Osteocyte (in vitro differentiated cells): ENCODE measurements around the gene RBFOX2. TPM values are rescaled to one million over a fixed set of nuclear protein-coding genes. Genes with fewer than 3 reads are reported as not detected.
A peak's percentile ranks its signal among the peaks of the same experiment; 100 is the strongest.

Source experiments
- DNase-seq: peaks from one replicate; pipeline ENCODE4 v3.0.0; 2021; ENCODE audit warnings: mixed read lengths; ENCODE audit not compliant: unreplicated experiment; ENCODE audit errors: extremely low spot score
- H3K27ac Mint-ChIP-seq: one replicate; pipeline ENCODE4 v1.8.0; 2021; ENCODE audit warnings: mild to moderate bottlenecking, mixed read lengths; ENCODE audit not compliant: unreplicated experiment
- H3K27me3 Mint-ChIP-seq: one replicate; pipeline ENCODE4 v1.8.0; 2021; ENCODE audit warnings: mixed read lengths; ENCODE audit not compliant: unreplicated experiment
- H3K36me3 Mint-ChIP-seq: one replicate; pipeline ENCODE4 v1.8.0; 2021; ENCODE audit warnings: mixed read lengths; ENCODE audit not compliant: unreplicated experiment
- H3K4me1 Mint-ChIP-seq: one replicate; pipeline ENCODE4 v1.8.0; 2021; ENCODE audit warnings: mixed read lengths; ENCODE audit not compliant: unreplicated experiment
- H3K4me3 Mint-ChIP-seq: one replicate; pipeline ENCODE4 v1.8.0; 2021; ENCODE audit warnings: mild to moderate bottlenecking, moderate library complexity, mixed read lengths; ENCODE audit not compliant: unreplicated experiment
- H3K9me3 Mint-ChIP-seq: one replicate; pipeline ENCODE4 v1.8.0; 2021; ENCODE audit warnings: mixed read lengths; ENCODE audit not compliant: unreplicated experiment
- CTCF ChIP-seq: fragments of 200-600 bp; sonication (generic); IDR thresholded peaks from 2 replicates; pipeline ENCODE4 v1.5.0; 2021; ENCODE audit warnings: antibody characterized with exemption, mild to moderate bottlenecking, moderate library complexity
- total RNA-seq: library from RNA; stranded (reverse); gene quantifications from 2 replicates; pipeline ENCODE4 v1.2.1, GENCODE V29; 2021

The RBFOX2 gene
- total RNA-seq, 1 donor from 2014 or later: 151 TPM

GRCh38 chr22:36069368-36069767 is 40.7 kb upstream of the RBFOX2 start:
- no peak overlapping the region for H3K4me3 Mint-ChIP-seq
- H3K27me3 Mint-ChIP-seq: no peaks in the 10 kb centered on the region
- no peak overlapping the region for H3K27ac Mint-ChIP-seq

GRCh38 chr22:36068776-36069344 is 40.2 kb upstream of the RBFOX2 start:
- Mint-ChIP-seq H3K36me3 (no peaks in the 10 kb centered on the region), H3K27ac (no peak overlapping the region), H3K9me3 (no peaks in the 10 kb centered on the region), H3K4me1 (peaks cover 10% of the 10 kb centered on the region), H3K27me3 (no peaks in the 10 kb centered on the region), H3K4me3 (no peak overlapping the region)
- TF ChIP-seq CTCF: no peak
- no peak for DNase-seq

More at GRCh38 chr22:36069368-36069767, 40.7 kb upstream of the RBFOX2 start:
- DNase-seq: no peak
- TF ChIP-seq CTCF: no peak
- Mint-ChIP-seq H3K36me3 (no peaks in the 10 kb centered on the region), H3K4me1 (peaks cover 10% of the 10 kb centered on the region), H3K9me3 (no peaks in the 10 kb centered on the region)

- no peak for TF ChIP-seq CTCF
- Mint-ChIP-seq H3K27me3 (no peaks in the 10 kb centered on the region), H3K9me3 (no peaks in the 10 kb centered on the region), H3K4me1 (peaks cover 14% of the 10 kb centered on the region), H3K4me3 (no peak overlapping the region), H3K36me3 (no peaks in the 10 kb centered on the region), H3K27ac (no peak overlapping the region)
- no peak for DNase-seq
Observed at GRCh38 chr22:36067235-36067558, 38.6 kb upstream of the RBFOX2 start.

GRCh38 chr22:36065775-36066544 is 37.3 kb upstream of the RBFOX2 start:
- peak overlapping the region; percentile 93 for H3K27ac Mint-ChIP-seq
- H3K4me3 Mint-ChIP-seq: peak overlapping the region; percentile 76
- H3K9me3 Mint-ChIP-seq: no peaks in the 10 kb centered on the region
- peak; percentile 98 for DNase-seq
- peak; percentile 100 for TF ChIP-seq CTCF
- H3K36me3 Mint-ChIP-seq: no peaks in the 10 kb centered on the region
- no peaks in the 10 kb centered on the region for H3K27me3 Mint-ChIP-seq
- peaks cover 14% of the 10 kb centered on the region for H3K4me1 Mint-ChIP-seq

GRCh38 chr22:36065462-36065774 is 36.8 kb upstream of the RBFOX2 start:
- peak overlapping the region; percentile 76 for H3K4me3 Mint-ChIP-seq
- H3K27ac Mint-ChIP-seq: peak overlapping the region; percentile 93
- DNase-seq: no peak
- no peaks in the 10 kb centered on the region for H3K36me3 Mint-ChIP-seq
- no peak for TF ChIP-seq CTCF
- H3K4me1 Mint-ChIP-seq: peaks cover 14% of the 10 kb centered on the region
- H3K9me3 Mint-ChIP-seq: no peaks in the 10 kb centered on the region
- no peaks in the 10 kb centered on the region for H3K27me3 Mint-ChIP-seq
